ENCODE data around the gene BCAS3. TPM values are rescaled to one million over a fixed set of nuclear protein-coding genes. Genes with fewer than 3 reads are reported as not detected.

BCAS3 gene
- total RNA-seq, 1 experiment from 2014 or later = 14.4 TPM

GRCh38 chr17:61326330-61326729 lies 648.7 kb downstream of the BCAS3 start:
- no TSS peak for BruUV-seq (replicated peaks)
- H3K27me3 ChIP-seq (replicated peaks; ENCODE audit: insufficient read depth, low read depth, low read length, poor library complexity) = no peaks in the 10 kb centered on the region
- no peak for TF ChIP-seq CTCF (conservative IDR thresholded peaks at IDR 0.05; ENCODE audit: low read depth, low read length)
- TF ChIP-seq EZH2 (IDR thresholded peaks at IDR 0.05; ENCODE audit: borderline replicate concordance, low read depth, low read length, poor library complexity, severe bottlenecking) = no peak
- no peaks in the 10 kb centered on the region for H3K9me3 ChIP-seq (ENCODE audit: low read depth, low read length, poor library complexity, severe bottlenecking)
- H3K36me3 ChIP-seq (ENCODE audit: insufficient read depth, low read length, poor library complexity, severe bottlenecking) = no peaks in the 10 kb centered on the region
- no peak for DNase-seq (ENCODE audit: low spot score)
- intact Hi-C loops (cut with micrococcal nuclease; ENCODE audit: unreplicated experiment) = no loop called here
- H3K4me3 ChIP-seq (ENCODE audit: low read depth, low read length, poor library complexity, severe bottlenecking) = no peak overlapping the region
- POLR2A ChIA-PET (ENCODE audit: low non-redundant PET) = no interaction called here
- no peak overlapping the region for H3K27ac ChIP-seq (ENCODE audit: low read depth, low read length, poor library complexity, severe bottlenecking)
- CTCF ChIA-PET = no interaction called here
- peaks cover 17% of the 10 kb centered on the region for H3K4me1 ChIP-seq (ENCODE audit: insufficient read depth, low read length, poor library complexity, severe bottlenecking)

GRCh38 chr17:61328351-61328750 lies 650.7 kb downstream of the BCAS3 start:
- intact Hi-C loops (cut with micrococcal nuclease; ENCODE audit: unreplicated experiment) = no loop called here
- no peaks in the 10 kb centered on the region for H3K36me3 ChIP-seq (ENCODE audit: insufficient read depth, low read length, poor library complexity, severe bottlenecking)
- no peaks in the 10 kb centered on the region for H3K9me3 ChIP-seq (ENCODE audit: low read depth, low read length, poor library complexity, severe bottlenecking)
- ChIA-PET POLR2A (ENCODE audit: low non-redundant PET) (no interaction called here), CTCF (no interaction called here)
- BruUV-seq (replicated peaks) = no TSS peak
- H3K27me3 ChIP-seq (replicated peaks; ENCODE audit: insufficient read depth, low read depth, low read length, poor library complexity) = no peaks in the 10 kb centered on the region
- no peak overlapping the region for H3K27ac ChIP-seq (ENCODE audit: low read depth, low read length, poor library complexity, severe bottlenecking)
- H3K4me1 ChIP-seq (ENCODE audit: insufficient read depth, low read length, poor library complexity, severe bottlenecking) = peaks cover 17% of the 10 kb centered on the region
- no peak for DNase-seq (ENCODE audit: low spot score)
- TF ChIP-seq EZH2 (IDR thresholded peaks at IDR 0.05; ENCODE audit: borderline replicate concordance, low read depth, low read length, poor library complexity, severe bottlenecking) (no peak), CTCF (conservative IDR thresholded peaks at IDR 0.05; ENCODE audit: low read depth, low read length) (no peak)
- no peak overlapping the region for H3K4me3 ChIP-seq (ENCODE audit: low read depth, low read length, poor library complexity, severe bottlenecking)

GRCh38 chr17:61330174-61331150 lies 652.8 kb downstream of the BCAS3 start:
- CTCF ChIA-PET = no interaction called here
- no peaks in the 10 kb centered on the region for H3K27me3 ChIP-seq (replicated peaks; ENCODE audit: insufficient read depth, low read depth, low read length, poor library complexity)
- intact Hi-C loops (cut with micrococcal nuclease; ENCODE audit: unreplicated experiment) = no loop called here
- DNase-seq (ENCODE audit: low spot score) = no peak
- no peaks in the 10 kb centered on the region for H3K9me3 ChIP-seq (ENCODE audit: low read depth, low read length, poor library complexity, severe bottlenecking)
- no peak overlapping the region for H3K4me3 ChIP-seq (ENCODE audit: low read depth, low read length, poor library complexity, severe bottlenecking)
- no peaks in the 10 kb centered on the region for H3K36me3 ChIP-seq (ENCODE audit: insufficient read depth, low read length, poor library complexity, severe bottlenecking)
- H3K27ac ChIP-seq (ENCODE audit: low read depth, low read length, poor library complexity, severe bottlenecking) = no peak overlapping the region
- POLR2A ChIA-PET (ENCODE audit: low non-redundant PET) = no interaction called here
- TF ChIP-seq EZH2 (IDR thresholded peaks at IDR 0.05; ENCODE audit: borderline replicate concordance, low read depth, low read length, poor library complexity, severe bottlenecking) (no peak), CTCF (conservative IDR thresholded peaks at IDR 0.05; ENCODE audit: low read depth, low read length) (no peak)
- BruUV-seq (replicated peaks) = no TSS peak
- peaks cover 8% of the 10 kb centered on the region for H3K4me1 ChIP-seq (ENCODE audit: insufficient read depth, low read length, poor library complexity, severe bottlenecking)

Data from A673 (cell line).